H1 (cell line): ENCODE measurements around the gene CACNB2. TPM values are rescaled to one million over a fixed set of nuclear protein-coding genes. Genes with fewer than 3 reads are reported as not detected.

Experiments used
- RXRA ChIP-seq: IDR thresholded peaks from 2 replicates; pipeline ENCODE4 v1.6.1; 2011; ENCODE audit warnings: low read depth, mild to moderate bottlenecking, low read length, moderate library complexity; ENCODE audit not compliant: insufficient read depth
- TEAD4 ChIP-seq: IDR thresholded peaks from 2 replicates; pipeline ENCODE4 v1.6.1; 2012; ENCODE audit warnings: low read depth, low read length, inconsistent platforms, mixed read lengths
- polyA plus RNA-seq, 7 experiments: library from polyadenylated mRNA; depleted of rRNA in 3 of 7; stranded (reverse) in 5 of 7; unstranded in 2 of 7; fragments of >200 nt in 5 of 7; fragments of 200-250 nt in 2 of 7; gene quantifications; 1 replicate in 5 of 7; 2 replicates in 1 of 7; 4 replicates in 1 of 7; pipeline versions ENCODE4 v1.2.1 to v1.2.3, GENCODE V29; 2011 to 2013; ENCODE audit warnings: missing spikeins in 2 of 7, mixed read lengths in 2 of 7
- total RNA-seq: library from RNA; stranded (reverse); fragmentation: NEBNext Ultra II Directional; extraction: Animal tissue kit (Norgen Biotek cat#: 25700); gene quantifications from 2 replicates; pipeline ENCODE4 v1.2.1, GENCODE V29; 2021

CACNB2 gene
- total and polyA plus RNA-seq, 2 of the 8 experiments (the other 6 are each of a cell fraction or from before 2014, with no cell fraction given): 2.4 to 3.2 TPM

- TF ChIP-seq TEAD4 (no peak), RXRA (no peak)
Measured at GRCh38 chr10:18246967-18247366, 106.7 kb downstream of the CACNB2 start (continued).
